ENCODE measurements around the gene HOMER3.
"Not testable (repeated sequence)": the region's sequence is repeated elsewhere in the genome, so short reads cannot be mapped to it uniquely, and the experiment has no call there.

Gene HOMER3

GRCh38 chr19:18919086-18919899 lies 21.7 kb downstream of the HOMER3 start, which contains the start of the genes COPE and DDX49:
TSS of gene COPE (minus strand) at chr19:18919387. CDS start at chr19:18919348, 39 bp downstream.
TSS of gene DDX49 (plus strand) at chr19:18919715. CDS start at chr19:18919742, 27 bp downstream.
- TF ChIP-seq, protein P1, sequence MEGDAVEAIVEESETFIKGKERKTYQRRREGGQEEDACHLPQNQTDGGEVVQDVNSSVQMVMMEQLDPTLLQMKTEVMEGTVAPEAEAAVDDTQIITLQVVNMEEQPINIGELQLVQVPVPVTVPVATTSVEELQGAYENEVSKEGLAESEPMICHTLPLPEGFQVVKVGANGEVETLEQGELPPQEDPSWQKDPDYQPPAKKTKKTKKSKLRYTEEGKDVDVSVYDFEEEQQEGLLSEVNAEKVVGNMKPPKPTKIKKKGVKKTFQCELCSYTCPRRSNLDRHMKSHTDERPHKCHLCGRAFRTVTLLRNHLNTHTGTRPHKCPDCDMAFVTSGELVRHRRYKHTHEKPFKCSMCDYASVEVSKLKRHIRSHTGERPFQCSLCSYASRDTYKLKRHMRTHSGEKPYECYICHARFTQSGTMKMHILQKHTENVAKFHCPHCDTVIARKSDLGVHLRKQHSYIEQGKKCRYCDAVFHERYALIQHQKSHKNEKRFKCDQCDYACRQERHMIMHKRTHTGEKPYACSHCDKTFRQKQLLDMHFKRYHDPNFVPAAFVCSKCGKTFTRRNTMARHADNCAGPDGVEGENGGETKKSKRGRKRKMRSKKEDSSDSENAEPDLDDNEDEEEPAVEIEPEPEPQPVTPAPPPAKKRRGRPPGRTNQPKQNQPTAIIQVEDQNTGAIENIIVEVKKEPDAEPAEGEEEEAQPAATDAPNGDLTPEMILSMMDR (IDR thresholded peaks at IDR 0.05; ENCODE audit: low read depth, low read length, missing control alignments), result no peak
- DNase-seq (ENCODE audit: low read depth), result peak; percentile 100

DNA sequence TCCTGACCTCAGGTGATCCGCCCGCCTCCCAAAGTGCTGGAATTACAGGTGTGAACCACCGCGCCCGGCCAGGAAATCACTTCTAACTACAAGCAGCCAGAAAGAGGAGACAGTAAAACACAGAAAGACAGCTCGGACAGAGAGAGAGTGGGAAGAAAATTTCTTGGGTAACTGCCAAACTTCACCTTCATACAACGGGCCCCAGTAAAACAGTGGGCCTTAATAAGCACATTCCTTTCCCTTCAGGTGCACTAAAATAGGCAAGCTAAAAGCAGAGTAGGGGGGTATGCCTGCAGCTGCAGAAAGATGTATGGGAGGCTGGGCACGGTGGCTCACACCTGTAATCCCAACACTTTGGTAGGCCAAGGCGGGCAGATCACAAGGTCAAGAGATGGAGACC lies 23.4 kb downstream of the HOMER3 start:
- DNase-seq (ENCODE audit: low read depth), result not testable (repeated sequence)
- peak overlapping the region; percentile 97 for H3K4me3 ChIP-seq (ENCODE audit: low read depth, low read length)

More at GRCh38 chr19:18919086-18919899, 21.7 kb downstream of the HOMER3 start, which contains the start of the genes COPE and DDX49:
- H3K4me3 ChIP-seq (ENCODE audit: low read depth, low read length), result peak within 1 kb of the TSS; percentile 97

- TF ChIP-seq, protein P1 (IDR thresholded peaks at IDR 0.05; ENCODE audit: low read depth, low read length, missing control alignments), result peak; percentile 45
- no peak for DNase-seq (ENCODE audit: low read depth)
- no peak overlapping the region for H3K4me3 ChIP-seq (ENCODE audit: low read depth, low read length)
Measured at GRCh38 chr19:18915639-18916038, 25.4 kb downstream of the HOMER3 start.

DNA sequence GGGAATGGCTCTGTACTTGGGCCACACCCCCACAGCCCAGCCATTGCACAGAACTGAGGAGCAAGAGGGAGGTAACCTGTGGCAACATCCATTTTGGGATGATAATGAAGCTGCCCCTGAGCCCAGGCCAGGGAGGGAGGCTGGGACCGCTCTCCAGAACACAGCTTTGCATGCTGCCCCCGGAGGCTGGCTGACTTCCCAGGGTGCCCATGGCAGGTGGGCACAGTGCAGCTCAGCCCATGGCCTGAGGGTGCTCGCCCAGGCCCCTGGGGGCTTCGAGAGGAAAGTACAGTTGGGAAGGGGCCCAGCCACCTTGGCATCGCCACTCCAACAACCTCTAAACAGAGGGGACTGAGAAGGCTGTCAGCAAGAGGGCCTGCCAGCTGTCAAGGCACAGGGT lies 27.6 kb downstream of the HOMER3 start:
- DNase-seq (ENCODE audit: low read depth), result no peak
- TF ChIP-seq, protein P1 (IDR thresholded peaks at IDR 0.05; ENCODE audit: low read depth, low read length, missing control alignments), result no peak
- no peak overlapping the region for H3K4me3 ChIP-seq (ENCODE audit: low read depth, low read length)

DNA sequence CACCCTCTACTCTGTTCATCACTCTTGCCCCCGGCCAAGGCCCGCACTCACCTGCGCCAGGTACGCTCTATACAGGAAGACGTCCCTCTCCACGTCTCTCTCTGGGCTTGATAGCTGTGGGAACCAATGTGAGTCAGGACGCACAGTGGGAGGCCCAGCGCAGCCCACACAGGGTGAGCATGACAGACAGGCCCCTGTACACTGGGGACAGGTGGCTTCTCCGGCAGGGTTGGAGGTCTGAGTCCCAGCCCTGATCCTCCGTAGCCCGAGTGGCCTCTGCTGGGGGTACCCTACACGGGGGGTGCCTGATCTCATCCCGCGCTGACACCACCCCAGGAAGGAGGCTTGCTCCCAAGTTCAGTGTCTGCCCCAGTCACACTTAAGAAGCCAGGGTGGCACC lies 28.1 kb downstream of the HOMER3 start:
- TF ChIP-seq, protein P1 (IDR thresholded peaks at IDR 0.05; ENCODE audit: low read depth, low read length, missing control alignments), result no peak
- no peak for DNase-seq (ENCODE audit: low read depth)
- no peak overlapping the region for H3K4me3 ChIP-seq (ENCODE audit: low read depth, low read length)

- TF ChIP-seq, protein P1 (IDR thresholded peaks at IDR 0.05; ENCODE audit: low read depth, low read length, missing control alignments), result no peak
- no peak for DNase-seq (ENCODE audit: low read depth)
Measured at GRCh38 chr19:18910801-18911436, 30.1 kb downstream of the HOMER3 start.

GRCh38 chr19:18910010-18910409 lies 31.0 kb downstream of the HOMER3 start:
- TF ChIP-seq, protein P1 (IDR thresholded peaks at IDR 0.05; ENCODE audit: low read depth, low read length, missing control alignments), result no peak
- no peak overlapping the region for H3K4me3 ChIP-seq (ENCODE audit: low read depth, low read length)
- DNase-seq (ENCODE audit: low read depth), result no peak

More at GRCh38 chr19:18910801-18911436, 30.1 kb downstream of the HOMER3 start:
- H3K4me3 ChIP-seq (ENCODE audit: low read depth, low read length), result no peak overlapping the region

All from GM12864 (cell line).